Stimulated activated CD4-positive, alpha-beta T cell treated with anti-CD3 and anti-CD28 coated beads, TNF-alpha, amount 100 ng/mL, for 48 hours (primary cell): ENCODE data around the gene ASIC1.

ENCODE experiments used
- DNase-seq, 3 donors: peaks; one replicate each; pipeline ENCODE4 v3.0.0-alpha.2; 2020; ENCODE audit warnings: low read depth in 3 of 3

The ASIC1 gene

GRCh38 chr12:50107416-50108268, 50.2 kb downstream of the ASIC1 start:
- DNase-seq = no peak

DNA sequence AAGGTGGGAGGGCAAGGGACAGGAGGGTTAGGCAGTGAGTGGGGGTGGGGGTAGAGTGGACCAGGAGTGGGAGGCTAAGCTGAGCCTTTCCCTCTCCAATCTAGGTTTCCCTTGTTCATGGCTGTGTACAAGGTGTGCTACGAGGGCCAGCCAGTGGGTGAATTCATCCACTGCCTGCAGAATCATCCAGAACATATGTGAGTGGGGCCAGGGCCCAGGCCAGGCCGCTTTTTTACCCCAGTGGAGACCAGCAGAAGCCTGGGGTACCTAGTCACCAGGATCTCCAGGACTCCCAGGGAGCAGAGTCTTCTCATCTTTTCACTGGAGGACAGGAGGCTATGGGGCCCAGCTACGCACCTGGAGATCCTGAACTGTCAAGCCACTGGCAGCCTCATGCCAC, 51.9 kb downstream of the ASIC1 start:
- DNase-seq = no peak

GRCh38 chr12:50110127-50110761, 52.8 kb downstream of the ASIC1 start:
- DNase-seq = no peak

DNA sequence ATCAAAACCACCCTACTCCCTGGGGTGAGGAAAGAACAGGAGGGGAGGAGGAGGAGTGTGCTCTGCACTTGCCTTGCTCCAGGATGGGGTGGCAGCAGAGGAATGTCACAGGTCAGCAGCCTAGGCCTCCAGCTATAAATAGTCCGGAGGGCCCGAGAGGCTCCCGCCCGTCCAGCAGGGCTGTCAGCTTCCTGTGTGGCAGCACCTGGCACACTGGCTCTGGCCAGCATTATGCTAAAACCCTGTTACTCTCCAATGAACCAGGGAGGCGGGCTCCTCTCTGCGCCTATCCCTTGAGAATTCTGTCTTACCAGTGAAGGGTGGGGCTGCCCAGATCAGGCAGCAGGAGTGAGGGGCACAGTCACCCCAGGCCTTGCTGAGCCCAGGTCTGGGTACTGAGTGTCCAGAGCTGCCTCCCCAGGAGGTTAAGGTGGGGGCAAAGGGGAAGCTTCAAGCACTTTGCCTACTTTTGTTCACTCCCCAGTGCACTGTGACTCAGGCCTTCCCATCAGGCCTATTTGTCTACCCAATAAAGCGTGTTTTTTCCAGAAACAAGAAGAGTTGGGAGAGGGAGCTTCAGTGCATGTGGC, 53.5 kb downstream of the ASIC1 start:
- no peak for DNase-seq

- no peak for DNase-seq
Observed at GRCh38 chr12:50111395-50111692, 53.9 kb downstream of the ASIC1 start.

GRCh38 chr12:50111693-50112455, 54.5 kb downstream of the ASIC1 start, which contains the start of gene COX14:
Gene COX14, plus strand, starts transcription at chr12:50112236. Its CDS starts 7,808 bp downstream, at chr12:50120044.
- DNase-seq = peak; percentile 96 to 99 (median 98)

- peak in 1 of 3 donors; percentile 27 for DNase-seq
Observed at GRCh38 chr12:50112456-50113218, 55.2 kb downstream of the ASIC1 start.

DNA sequence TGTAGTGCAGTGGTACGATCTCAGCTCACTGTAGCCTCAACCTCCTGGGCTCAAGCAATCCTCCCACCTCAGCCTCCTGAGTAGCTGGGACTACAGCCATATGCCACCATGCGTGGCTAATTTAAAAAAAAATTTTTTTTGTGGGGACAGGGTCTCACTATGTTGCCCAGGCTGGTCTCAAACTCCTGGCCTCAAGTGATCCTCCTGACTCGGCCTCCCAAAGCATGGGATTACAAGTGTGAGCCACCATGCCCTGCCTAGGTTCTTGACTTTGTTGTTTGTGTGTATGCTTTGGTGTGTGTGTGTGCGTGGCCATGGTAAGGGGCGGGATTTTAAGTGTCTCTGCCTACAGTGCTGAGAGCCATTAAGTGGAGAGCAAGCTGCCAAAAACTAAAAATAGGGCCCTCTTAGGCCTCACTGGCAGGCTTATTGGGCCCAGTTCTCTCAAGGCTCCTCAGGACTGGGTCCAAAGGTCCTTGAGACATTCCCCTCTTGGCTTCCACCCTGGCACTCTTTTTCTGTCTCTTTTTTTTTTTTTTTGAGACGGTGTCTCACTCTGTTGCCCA, 59.7 kb downstream of the ASIC1 start:
- DNase-seq = no peak

DNA sequence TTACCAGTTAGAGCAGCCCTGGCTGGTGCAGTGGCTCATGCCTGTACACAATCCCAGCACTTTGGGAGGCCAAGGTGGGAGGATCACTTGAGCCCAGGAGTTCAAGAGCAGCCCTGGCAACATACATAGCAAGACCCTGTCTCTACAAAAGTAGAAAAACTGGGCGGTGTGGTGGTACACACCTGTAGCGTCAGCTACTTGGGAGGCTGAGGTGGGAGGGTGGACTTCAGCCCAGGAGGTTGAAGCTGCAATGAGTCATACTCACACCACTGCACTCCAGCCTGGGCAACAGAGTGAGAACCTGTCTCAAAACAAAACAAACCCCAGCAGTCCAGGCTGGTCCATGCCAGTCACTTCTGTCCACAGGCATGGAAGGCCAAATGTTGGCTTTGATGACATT, 62.0 kb downstream of the ASIC1 start:
- no peak for DNase-seq

GRCh38 chr12:50120521-50120920, 63.1 kb downstream of the ASIC1 start:
- no peak for DNase-seq

DNA sequence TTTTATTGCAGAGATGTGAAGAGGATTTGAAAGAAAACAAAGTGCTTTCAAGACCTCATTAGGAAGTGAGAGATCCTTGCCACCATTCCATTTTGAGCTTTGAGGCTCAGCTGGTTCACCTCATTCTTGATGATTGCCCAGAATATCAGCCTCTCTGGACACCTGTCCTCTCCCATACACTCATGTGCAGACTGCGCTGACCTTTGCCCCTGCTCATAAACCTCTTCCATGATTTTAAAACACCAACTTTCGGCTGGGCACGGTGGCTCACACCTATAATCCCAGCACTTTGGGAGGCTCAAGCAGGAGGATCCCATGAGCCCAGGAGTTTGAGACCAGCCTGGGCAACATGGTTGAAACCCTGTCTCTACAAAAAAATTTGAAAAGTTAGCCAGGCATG, 63.6 kb downstream of the ASIC1 start:
- DNase-seq = no peak

DNA sequence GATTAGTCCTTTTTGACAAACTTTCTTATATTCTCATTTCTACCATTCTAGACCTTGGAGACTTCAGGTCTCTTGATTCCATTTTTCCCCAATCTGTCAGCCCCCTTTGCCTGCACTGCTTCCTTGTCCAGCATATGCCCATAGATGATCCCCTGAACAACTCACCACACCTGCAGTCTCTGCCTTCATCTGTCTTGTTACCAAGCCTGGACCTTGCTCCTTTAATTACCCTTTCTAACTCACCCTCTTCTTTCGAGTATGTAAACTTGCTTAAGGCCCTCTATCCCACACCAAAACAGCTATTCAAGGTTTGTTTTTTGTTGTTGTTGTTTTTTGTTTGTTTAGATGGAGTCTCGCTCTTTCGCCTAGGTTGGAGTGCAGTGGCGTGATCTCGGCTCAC, 64.2 kb downstream of the ASIC1 start:
- no peak for DNase-seq

DNA sequence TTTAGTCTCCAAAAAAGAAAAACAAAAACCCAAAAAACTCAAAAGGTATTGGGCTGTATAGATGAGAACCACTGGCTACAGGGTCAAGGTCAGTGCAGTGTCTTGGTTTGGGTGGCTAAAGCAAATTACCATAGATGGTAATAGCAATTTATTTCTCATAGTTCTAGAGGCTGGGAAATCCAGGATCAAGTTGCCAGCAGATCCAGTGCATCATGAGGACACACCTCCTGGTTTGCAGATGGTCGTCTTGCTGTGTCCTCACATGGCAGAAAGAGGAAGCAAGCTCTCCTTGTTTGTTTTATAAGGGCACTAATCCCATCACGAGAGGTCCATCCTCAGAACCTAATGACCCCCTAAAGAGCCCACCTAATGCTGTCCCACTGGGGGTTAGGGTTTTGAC, 65.8 kb downstream of the ASIC1 start:
- DNase-seq = no peak

GRCh38 chr12:50127546-50127945, 70.2 kb downstream of the ASIC1 start:
- no peak for DNase-seq

- DNase-seq = no peak
Observed at GRCh38 chr12:50129290-50129689, 71.9 kb downstream of the ASIC1 start.

GRCh38 chr12:50132505-50133135, 75.2 kb downstream of the ASIC1 start:
- no peak for DNase-seq
